Karpas-422 (cell line): Measurements from ENCODE around the gene IQSEC3. TPM values are rescaled to one million over a fixed set of nuclear protein-coding genes. Genes with fewer than 3 reads are reported as not detected.

Experiments
- DNase-seq: peaks from one replicate; pipeline ENCODE4 v3.0.0-alpha.2; 2015
- H2AFZ ChIP-seq: fragments of 200-600 bp; sonication (generic); 2 replicates; pipeline ENCODE4 v1.6.1; 2014; ENCODE audit warnings: antibody characterized with exemption, low read length, mixed read lengths
- H3K27ac ChIP-seq: fragments of 200-600 bp; sonication (generic); 2 replicates; pipeline ENCODE4 v1.5.1; 2014; ENCODE audit warnings: mild to moderate bottlenecking, low read length, moderate library complexity
- H3K27me3 ChIP-seq: fragments of 200-600 bp; sonication (generic); 2 replicates; pipeline ENCODE4 v1.6.1; 2014; ENCODE audit warnings: low read length, mixed read lengths
- H3K36me3 ChIP-seq: fragments of 200-600 bp; sonication (generic); 2 replicates; pipeline ENCODE4 v1.6.1; 2014; ENCODE audit warnings: low read length, mixed read lengths; ENCODE audit not compliant: insufficient read depth
- H3K4me1 ChIP-seq: fragments of 200-600 bp; sonication (generic); 2 replicates; pipeline ENCODE4 v1.6.1; 2014; ENCODE audit warnings: mild to moderate bottlenecking, low read length, mixed read lengths
- H3K4me2 ChIP-seq: fragments of 200-600 bp; sonication (generic); 2 replicates; pipeline ENCODE4 v1.6.1; 2014; ENCODE audit warnings: low read length, low read depth, mild to moderate bottlenecking; ENCODE audit not compliant: poor library complexity, severe bottlenecking
- H3K4me3 ChIP-seq: fragments of 200-600 bp; sonication (generic); 2 replicates; pipeline ENCODE4 v1.5.1; 2014; ENCODE audit warnings: mild to moderate bottlenecking, antibody characterized with exemption, low read length, mixed read lengths
- H3K79me2 ChIP-seq: fragments of 200-600 bp; sonication (generic); 2 replicates; pipeline ENCODE4 v1.6.1; 2014; ENCODE audit warnings: mild to moderate bottlenecking, low read length, mixed read lengths
- H3K9ac ChIP-seq: fragments of 200-600 bp; sonication (generic); 2 replicates; pipeline ENCODE4 v1.6.0; 2014; ENCODE audit warnings: low read length
- H3K9me2 ChIP-seq: fragments of 200-600 bp; sonication (generic), shearing (Covaris generic); replicated peaks from 2 replicates; pipeline ENCODE4 v1.6.0; 2014; ENCODE audit warnings: mild to moderate bottlenecking, low read length, moderate library complexity; ENCODE audit not compliant: insufficient read depth
- H3K9me3 ChIP-seq: fragments of 300-700, 200-600 bp; sonication (generic); 2 replicates; pipeline ENCODE4 v1.6.1; 2014; ENCODE audit warnings: low read length, mixed read lengths
- H4K20me1 ChIP-seq: fragments of 200-600 bp; sonication (generic); 2 replicates; pipeline ENCODE4 v1.6.1; 2014; ENCODE audit warnings: mild to moderate bottlenecking, antibody characterized with exemption, low read length, low read depth; ENCODE audit not compliant: insufficient read depth
- total RNA-seq: library from RNA; depleted of rRNA; stranded (reverse); fragments of >200 nt; shearing (Covaris generic); gene quantifications from 2 replicates; pipeline ENCODE4 v1.2.3, GENCODE V29; 2014; ENCODE audit warnings: low replicate concordance

IQSEC3 gene
- total RNA-seq, 1 experiment from 2014 or later: not detected

- DNase-seq: no peak
- no peaks in the 10 kb centered on the region for H3K9me2 ChIP-seq
Observed at GRCh38 chr12:177980-178828, 111.6 kb downstream of the IQSEC3 start.

DNA sequence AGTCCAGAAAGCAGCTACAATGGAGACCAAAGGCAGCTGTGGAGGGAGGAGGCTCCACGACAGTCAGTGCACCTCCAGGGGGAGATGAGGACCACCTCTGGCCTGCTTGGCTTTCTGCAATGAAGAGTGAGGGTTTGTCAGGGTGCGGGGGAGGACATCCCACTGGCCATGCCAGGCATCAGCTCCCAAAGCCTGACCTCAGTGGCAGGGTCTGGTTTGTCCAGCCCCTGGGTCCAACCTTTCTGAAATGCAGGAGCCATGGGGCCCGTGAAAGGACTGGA lies 112.2 kb downstream of the IQSEC3 start:
- Histone ChIP-seq H3K79me2 (no peaks in the 10 kb centered on the region), H3K4me3 (no peak overlapping the region), H3K27me3 (no peaks in the 10 kb centered on the region), H3K36me3 (no peaks in the 10 kb centered on the region), H3K4me2 (no peak overlapping the region), H3K9me3 (no peaks in the 10 kb centered on the region), H3K4me1 (no peaks in the 10 kb centered on the region), H4K20me1 (no peaks in the 10 kb centered on the region), H3K9me2 (no peaks in the 10 kb centered on the region), H3K9ac (no peak overlapping the region), H2AFZ (no peak overlapping the region), H3K27ac (no peak overlapping the region)
- no peak for DNase-seq

More at GRCh38 chr12:177980-178828, 111.6 kb downstream of the IQSEC3 start:
- no peaks in the 10 kb centered on the region for H3K27me3 ChIP-seq
- H4K20me1 ChIP-seq: no peaks in the 10 kb centered on the region
- no peaks in the 10 kb centered on the region for H3K9me3 ChIP-seq
- H3K36me3 ChIP-seq: no peaks in the 10 kb centered on the region
- no peak overlapping the region for H3K27ac ChIP-seq
- H3K4me2 ChIP-seq: no peak overlapping the region
- H3K4me1 ChIP-seq: no peaks in the 10 kb centered on the region
- no peak overlapping the region for H3K4me3 ChIP-seq
- no peak overlapping the region for H3K9ac ChIP-seq
- H3K79me2 ChIP-seq: no peaks in the 10 kb centered on the region
- no peak overlapping the region for H2AFZ ChIP-seq

GRCh38 chr12:179131-179884 lies 112.7 kb downstream of the IQSEC3 start:
- no peaks in the 10 kb centered on the region for H3K36me3 ChIP-seq
- H3K4me3 ChIP-seq: no peak overlapping the region
- no peaks in the 10 kb centered on the region for H3K9me2 ChIP-seq
- no peaks in the 10 kb centered on the region for H4K20me1 ChIP-seq
- DNase-seq: no peak
- no peaks in the 10 kb centered on the region for H3K4me1 ChIP-seq
- H2AFZ ChIP-seq: no peak overlapping the region
- no peaks in the 10 kb centered on the region for H3K9me3 ChIP-seq
- H3K9ac ChIP-seq: no peak overlapping the region
- no peak overlapping the region for H3K27ac ChIP-seq
- H3K79me2 ChIP-seq: no peaks in the 10 kb centered on the region
- no peak overlapping the region for H3K4me2 ChIP-seq
- H3K27me3 ChIP-seq: no peaks in the 10 kb centered on the region

DNA sequence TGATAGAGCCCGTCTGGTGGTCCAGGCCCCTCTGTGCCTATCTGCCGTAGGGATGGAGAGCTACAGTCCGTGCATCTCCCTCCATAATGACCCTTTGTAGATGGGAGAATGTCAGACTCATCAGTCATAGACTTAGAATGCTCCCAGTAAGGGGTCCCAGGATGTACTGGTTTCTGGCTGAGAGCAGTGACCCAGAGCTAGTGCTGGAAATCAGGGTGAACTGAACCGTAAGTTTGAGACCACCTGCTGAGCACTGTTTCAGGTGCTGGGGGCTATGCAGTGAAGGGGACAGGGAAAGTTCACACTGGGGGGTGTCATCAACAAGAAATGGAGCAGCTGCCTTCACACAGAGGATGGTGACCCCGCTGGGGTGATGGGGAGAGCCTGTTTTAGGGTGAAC lies 113.3 kb downstream of the IQSEC3 start:
- Histone ChIP-seq H3K27me3 (no peaks in the 10 kb centered on the region), H3K9ac (no peak overlapping the region), H3K27ac (no peak overlapping the region), H2AFZ (no peak overlapping the region), H3K4me1 (no peaks in the 10 kb centered on the region), H3K36me3 (no peaks in the 10 kb centered on the region), H3K4me2 (no peak overlapping the region), H3K79me2 (no peaks in the 10 kb centered on the region), H3K9me3 (no peaks in the 10 kb centered on the region), H4K20me1 (no peaks in the 10 kb centered on the region), H3K4me3 (no peak overlapping the region), H3K9me2 (no peaks in the 10 kb centered on the region)
- DNase-seq: no peak

GRCh38 chr12:180445-180844 lies 113.9 kb downstream of the IQSEC3 start:
- no peak for DNase-seq

GRCh38 chr12:181921-182320 lies 115.4 kb downstream of the IQSEC3 start:
- Histone ChIP-seq H3K9me2 (no peaks in the 10 kb centered on the region), H3K9me3 (no peaks in the 10 kb centered on the region), H2AFZ (no peak overlapping the region), H3K4me3 (no peak overlapping the region), H3K4me1 (no peaks in the 10 kb centered on the region), H3K79me2 (no peaks in the 10 kb centered on the region), H3K4me2 (no peak overlapping the region), H3K27ac (no peak overlapping the region), H3K9ac (no peak overlapping the region), H4K20me1 (no peaks in the 10 kb centered on the region), H3K27me3 (no peaks in the 10 kb centered on the region), H3K36me3 (no peaks in the 10 kb centered on the region)
- no peak for DNase-seq

More at GRCh38 chr12:180445-180844, 113.9 kb downstream of the IQSEC3 start:
- Histone ChIP-seq H3K9me2 (no peaks in the 10 kb centered on the region), H3K79me2 (no peaks in the 10 kb centered on the region), H2AFZ (no peak overlapping the region), H3K4me2 (no peak overlapping the region), H4K20me1 (no peaks in the 10 kb centered on the region), H3K9me3 (no peaks in the 10 kb centered on the region), H3K4me1 (no peaks in the 10 kb centered on the region), H3K36me3 (no peaks in the 10 kb centered on the region), H3K27ac (no peak overlapping the region), H3K9ac (no peak overlapping the region), H3K27me3 (no peaks in the 10 kb centered on the region), H3K4me3 (no peak overlapping the region)

DNA sequence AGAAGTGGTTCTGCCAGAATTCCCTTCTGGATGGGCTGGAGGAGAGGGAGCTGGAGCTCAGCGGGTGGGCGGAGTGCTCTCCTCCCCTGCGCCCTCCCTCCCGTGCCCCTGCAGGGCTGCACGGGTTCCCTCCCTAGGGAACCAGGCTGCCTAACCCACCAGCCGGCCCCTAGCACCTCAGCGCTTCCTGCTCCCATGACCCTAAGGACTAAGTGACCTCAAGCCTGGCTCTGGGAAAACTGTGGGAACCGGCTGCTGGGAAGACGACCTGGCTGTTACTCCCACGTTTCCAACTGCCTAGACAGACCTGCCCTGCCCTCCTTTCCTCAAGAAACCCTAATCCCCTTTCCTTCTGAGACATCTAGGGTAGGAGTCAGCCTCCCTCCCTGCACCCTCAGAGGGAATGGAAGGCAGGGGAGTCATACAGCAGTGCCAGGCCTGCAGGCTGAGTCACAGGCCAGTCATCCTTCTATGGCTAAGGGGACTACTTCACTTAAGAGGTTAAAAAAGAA lies 115.9 kb downstream of the IQSEC3 start:
- H3K9ac ChIP-seq: no peak overlapping the region
- H3K27ac ChIP-seq: no peak overlapping the region
- H3K4me1 ChIP-seq: no peaks in the 10 kb centered on the region
- H3K27me3 ChIP-seq: no peaks in the 10 kb centered on the region
- H3K4me2 ChIP-seq: no peak overlapping the region
- DNase-seq: no peak
- H2AFZ ChIP-seq: no peak overlapping the region
- no peaks in the 10 kb centered on the region for H3K9me3 ChIP-seq
- no peaks in the 10 kb centered on the region for H4K20me1 ChIP-seq
- H3K9me2 ChIP-seq: no peaks in the 10 kb centered on the region
- no peaks in the 10 kb centered on the region for H3K36me3 ChIP-seq
- H3K4me3 ChIP-seq: no peak overlapping the region
- H3K79me2 ChIP-seq: no peaks in the 10 kb centered on the region

DNA sequence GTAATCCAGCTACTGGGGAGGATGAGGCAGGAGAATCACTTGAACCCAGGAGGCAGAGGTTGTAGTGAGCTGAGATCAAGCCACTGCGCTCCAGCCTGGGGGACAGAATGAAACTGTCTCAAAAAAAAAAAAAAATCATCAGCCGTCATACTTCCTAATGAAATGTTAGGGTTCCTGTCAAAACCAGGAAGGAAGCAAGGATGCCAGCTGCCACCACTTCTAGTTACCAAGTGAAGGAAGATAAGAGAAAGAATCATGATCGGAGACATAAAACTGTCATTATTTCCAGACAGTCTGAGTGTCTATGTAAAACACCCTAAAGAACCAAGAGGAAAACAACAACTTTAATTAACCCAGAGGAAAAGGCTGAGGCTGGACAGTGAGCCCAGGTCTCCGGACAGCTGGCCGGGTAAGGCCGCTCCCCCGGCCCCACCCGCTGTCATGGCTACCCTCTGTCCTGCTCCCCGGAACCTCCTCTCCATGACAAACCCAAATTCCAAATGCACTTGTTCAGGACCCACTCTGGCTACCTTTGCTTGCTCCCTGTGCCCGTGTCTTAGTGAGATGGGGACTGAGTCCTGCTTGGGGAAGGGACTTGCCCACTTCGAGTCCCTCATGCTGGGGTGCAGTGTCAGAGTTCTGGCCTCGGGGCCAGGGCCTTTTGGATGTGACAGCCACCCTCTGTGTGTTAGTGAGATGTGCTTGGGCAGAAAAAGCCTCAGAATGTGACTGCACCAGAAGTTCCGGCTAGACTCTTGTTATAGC lies 118.4 kb downstream of the IQSEC3 start:
- no peak for DNase-seq
- H3K9me3 ChIP-seq: no peaks in the 10 kb centered on the region
- H3K27me3 ChIP-seq: no peaks in the 10 kb centered on the region
- no peak overlapping the region for H3K4me2 ChIP-seq
- no peaks in the 10 kb centered on the region for H3K9me2 ChIP-seq
- H3K36me3 ChIP-seq: no peaks in the 10 kb centered on the region
- H3K79me2 ChIP-seq: no peaks in the 10 kb centered on the region
- no peaks in the 10 kb centered on the region for H4K20me1 ChIP-seq
- no peak overlapping the region for H2AFZ ChIP-seq
- H3K27ac ChIP-seq: no peak overlapping the region
- H3K9ac ChIP-seq: no peak overlapping the region
- H3K4me3 ChIP-seq: no peak overlapping the region
- no peaks in the 10 kb centered on the region for H3K4me1 ChIP-seq
